Astrocyte of the cerebellum (primary cell): ENCODE data around the gene CCND1.
"Not testable (repeated sequence)": the region's sequence is repeated elsewhere in the genome, so short reads cannot be mapped to it uniquely, and the experiment has no call there.

Experiments used
- DNase-seq: peaks from one replicate; pipeline ENCODE4 v3.0.0-alpha.2; 2011; ENCODE audit warnings: low read depth
- H3K4me3 ChIP-seq: 2 replicates; pipeline ENCODE4 v1.5.1; 2011; ENCODE audit warnings: mild to moderate bottlenecking, low read depth, low read length, moderate library complexity
- in situ Hi-C: cut with HindIII; loops from 2 replicates; pipeline ENCODE4 v1.10.0; 2017; ENCODE audit warnings: low sequenced_read_pairs
- TF ChIP-seq, protein P1 (sequence below): IDR thresholded peaks from 2 replicates; pipeline ENCODE4 v1.5.1; 2012; ENCODE audit warnings: low read length, low read depth, moderate library complexity, mild to moderate bottlenecking; ENCODE audit errors: missing control alignments

CCND1 gene

DNA sequence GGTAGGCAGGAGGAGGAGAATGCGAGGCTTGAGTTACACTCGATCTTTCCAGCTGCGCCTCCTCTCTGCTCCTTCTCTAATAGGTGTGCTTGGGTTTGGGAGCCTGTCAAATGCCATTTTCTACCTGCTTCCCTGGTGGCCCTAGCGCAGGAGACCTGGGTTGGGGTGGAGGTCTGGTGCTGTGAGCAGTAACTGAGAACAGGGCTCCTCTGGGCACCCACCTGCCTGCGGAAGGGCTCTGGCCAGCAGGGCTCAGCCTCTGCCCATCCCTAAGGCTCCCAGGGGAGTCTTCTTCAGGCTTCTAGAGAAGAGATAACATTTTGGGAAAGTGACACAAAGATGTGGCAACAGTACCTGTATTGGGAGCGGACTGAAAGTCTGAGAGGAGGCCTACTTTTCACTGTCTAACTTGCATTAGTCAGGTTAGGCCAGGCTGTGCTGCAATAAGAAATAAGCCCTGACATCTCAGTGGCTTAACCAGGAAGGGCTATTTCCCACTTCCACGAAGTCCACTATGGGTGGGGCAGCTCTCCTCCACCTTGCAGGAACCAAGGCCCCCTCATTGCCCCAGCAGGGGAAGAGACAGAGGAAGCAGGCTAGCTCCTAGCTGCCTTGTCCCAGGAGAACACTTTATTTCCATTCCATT lies 41.8 kb downstream of the CCND1 start:
- no peak overlapping the region for H3K4me3 ChIP-seq
- no peak for DNase-seq
- TF ChIP-seq, protein P1, sequence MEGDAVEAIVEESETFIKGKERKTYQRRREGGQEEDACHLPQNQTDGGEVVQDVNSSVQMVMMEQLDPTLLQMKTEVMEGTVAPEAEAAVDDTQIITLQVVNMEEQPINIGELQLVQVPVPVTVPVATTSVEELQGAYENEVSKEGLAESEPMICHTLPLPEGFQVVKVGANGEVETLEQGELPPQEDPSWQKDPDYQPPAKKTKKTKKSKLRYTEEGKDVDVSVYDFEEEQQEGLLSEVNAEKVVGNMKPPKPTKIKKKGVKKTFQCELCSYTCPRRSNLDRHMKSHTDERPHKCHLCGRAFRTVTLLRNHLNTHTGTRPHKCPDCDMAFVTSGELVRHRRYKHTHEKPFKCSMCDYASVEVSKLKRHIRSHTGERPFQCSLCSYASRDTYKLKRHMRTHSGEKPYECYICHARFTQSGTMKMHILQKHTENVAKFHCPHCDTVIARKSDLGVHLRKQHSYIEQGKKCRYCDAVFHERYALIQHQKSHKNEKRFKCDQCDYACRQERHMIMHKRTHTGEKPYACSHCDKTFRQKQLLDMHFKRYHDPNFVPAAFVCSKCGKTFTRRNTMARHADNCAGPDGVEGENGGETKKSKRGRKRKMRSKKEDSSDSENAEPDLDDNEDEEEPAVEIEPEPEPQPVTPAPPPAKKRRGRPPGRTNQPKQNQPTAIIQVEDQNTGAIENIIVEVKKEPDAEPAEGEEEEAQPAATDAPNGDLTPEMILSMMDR, result no peak
- in situ Hi-C loops, result no loop called here

DNA sequence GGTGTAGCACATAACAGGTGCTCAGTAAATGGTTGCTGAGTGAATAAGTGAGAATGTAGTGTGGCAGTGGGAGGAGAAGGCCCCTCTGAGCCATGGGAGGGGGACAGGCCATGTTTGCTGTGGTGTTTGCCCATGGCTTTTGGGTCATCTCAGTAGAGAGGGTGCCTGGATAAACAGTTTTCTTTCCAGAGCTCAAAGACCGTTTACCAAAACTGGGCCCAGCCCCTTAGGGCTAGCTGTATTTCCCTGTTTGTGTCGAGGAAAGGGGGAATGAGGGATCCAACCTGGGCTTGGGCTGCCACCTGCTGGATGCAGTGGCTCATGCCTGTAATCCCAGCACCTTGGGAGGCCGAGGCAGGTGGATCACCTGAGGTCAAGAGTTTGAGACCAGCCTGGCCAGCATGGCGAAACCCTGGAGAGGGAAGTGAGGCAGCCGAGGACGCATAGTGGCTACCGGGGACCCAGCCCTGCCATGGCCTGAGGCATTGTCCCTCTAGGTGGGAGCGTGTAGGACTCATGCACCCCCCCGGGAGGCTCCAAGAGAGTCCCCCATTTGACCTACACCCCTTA lies 42.9 kb downstream of the CCND1 start:
- in situ Hi-C loops, result no loop called here
- DNase-seq, result no peak
- TF ChIP-seq, protein P1, result peak; percentile 49
- H3K4me3 ChIP-seq, result no peak overlapping the region

DNA sequence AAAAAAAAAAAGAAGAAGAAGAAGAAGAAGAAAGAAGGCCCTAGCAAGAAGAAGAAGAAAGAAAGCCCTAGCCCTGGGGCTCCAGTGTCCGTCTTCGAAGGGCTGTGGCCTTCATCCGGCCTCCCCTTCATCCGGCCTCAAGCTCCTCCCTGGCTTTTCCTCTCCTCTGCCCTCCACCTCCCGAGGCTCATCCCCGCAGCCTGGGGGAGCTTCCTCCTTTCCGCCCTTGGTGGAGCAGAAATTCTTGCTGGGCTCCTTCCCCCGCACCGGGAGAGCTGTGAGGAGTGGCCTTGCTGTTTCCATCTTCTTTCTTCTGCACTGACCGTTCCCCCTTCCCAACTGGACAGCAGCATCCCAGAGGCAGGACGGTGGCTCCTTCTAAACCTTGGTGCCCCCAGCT lies 43.7 kb downstream of the CCND1 start:
- DNase-seq, result no peak
- in situ Hi-C loops, result no loop called here
- TF ChIP-seq, protein P1, result no peak
- H3K4me3 ChIP-seq, result no peak overlapping the region

DNA sequence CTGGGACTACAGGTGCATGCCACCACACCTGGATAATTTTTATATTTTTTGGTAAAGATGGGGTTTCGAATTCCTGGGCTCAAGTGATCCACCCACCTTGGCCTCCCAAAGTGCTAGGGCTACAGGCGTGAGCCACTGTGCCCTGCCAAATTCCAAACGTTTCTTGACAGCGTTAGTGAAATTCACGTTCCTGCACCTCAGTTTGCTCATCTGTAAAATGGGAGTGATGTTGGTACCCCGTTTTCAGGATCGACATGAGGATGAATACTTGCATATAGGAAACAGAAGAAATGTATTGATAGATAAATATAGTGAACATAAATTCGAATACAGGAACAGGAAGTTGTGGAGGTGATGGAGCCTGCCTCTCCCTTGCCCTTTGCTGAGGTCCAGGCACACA lies 44.4 kb downstream of the CCND1 start:
- in situ Hi-C loops, result no loop called here
- TF ChIP-seq, protein P1, result no peak

DNA sequence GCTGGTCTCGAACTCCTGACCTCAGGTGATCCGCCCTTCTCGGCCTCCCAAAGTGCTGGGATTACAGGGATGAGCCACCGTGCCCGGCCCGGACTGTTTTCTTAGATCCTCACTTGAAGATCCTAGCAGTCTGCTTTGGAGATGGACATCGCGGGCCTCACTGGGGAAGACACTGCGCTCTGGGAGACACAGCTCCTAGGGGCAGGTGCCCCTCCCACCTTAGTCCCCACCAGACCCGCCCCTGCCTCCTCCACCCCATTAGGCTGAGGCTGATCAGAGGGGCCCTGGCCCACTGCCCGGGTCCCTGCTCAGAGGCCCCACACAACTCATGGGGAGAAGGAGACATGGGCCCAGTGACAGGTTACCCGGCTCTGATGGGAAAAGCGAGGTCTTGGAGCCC lies 45.5 kb downstream of the CCND1 start:
- no peak for DNase-seq
- TF ChIP-seq, protein P1, result no peak
- no peak overlapping the region for H3K4me3 ChIP-seq
- in situ Hi-C loops, result no loop called here

More for the DNA sequence above, 44.4 kb downstream of the CCND1 start:
- DNase-seq, result no peak
- H3K4me3 ChIP-seq, result no peak overlapping the region

DNA sequence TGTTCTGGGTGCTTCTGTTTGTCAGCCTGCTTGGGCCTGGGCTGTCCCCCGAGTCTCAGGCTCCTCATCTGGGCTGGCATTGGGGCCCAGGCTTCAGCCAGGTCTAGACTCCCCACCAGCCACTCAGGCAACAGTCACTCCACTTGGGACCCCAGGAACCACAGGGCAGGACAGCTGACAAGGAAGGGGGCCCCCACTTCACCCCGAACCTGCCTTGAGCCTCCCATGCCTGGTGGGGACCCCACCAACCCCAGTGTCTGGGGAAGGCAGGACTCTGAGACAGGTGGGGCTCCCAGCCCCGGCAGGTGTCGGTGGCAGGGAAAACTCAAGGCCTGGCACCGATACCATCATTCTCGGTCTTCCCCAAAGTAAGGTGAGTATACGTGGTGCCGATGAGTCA lies 45.9 kb downstream of the CCND1 start:
- in situ Hi-C loops, result no loop called here

DNA sequence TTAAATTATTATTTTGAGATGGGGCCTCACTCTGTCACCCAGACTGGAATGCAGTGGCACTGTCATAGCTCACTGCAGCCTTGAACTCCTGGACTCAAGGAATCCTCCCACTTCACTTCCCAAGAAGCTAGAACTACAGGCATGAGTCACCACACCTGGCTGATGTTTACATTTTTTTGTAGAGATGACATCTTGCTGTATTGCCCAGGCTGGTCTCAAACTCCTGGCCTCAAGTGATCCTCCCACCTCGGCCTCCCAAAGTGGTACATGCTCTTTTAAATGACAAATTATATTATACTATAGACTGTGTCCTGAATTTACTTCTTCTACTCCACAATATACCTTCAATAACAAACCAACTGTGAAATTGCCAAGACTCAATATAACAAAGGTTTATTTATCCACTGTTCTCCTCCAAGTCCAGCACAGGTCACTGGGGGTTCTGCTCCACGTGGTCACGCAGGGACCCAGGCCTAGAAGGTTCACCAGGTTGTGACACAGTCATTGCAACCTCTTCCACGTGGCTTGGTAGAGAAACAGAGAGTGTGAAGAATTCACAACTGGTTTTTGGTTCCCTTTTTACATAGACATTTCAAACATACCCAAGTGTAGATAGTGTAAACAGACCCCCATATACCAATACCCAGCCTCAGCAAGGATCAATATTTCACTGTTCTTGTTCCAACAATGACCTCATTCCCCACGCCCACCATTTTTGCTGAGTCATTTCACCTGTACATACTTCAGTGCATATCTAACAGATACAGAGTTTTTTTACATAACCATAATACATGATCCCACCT lies 47.2 kb downstream of the CCND1 start:
- DNase-seq, in situ Hi-C loops, H3K4me3 ChIP-seq: not testable (repeated sequence)

More for the DNA sequence above, 45.9 kb downstream of the CCND1 start:
- no peak for DNase-seq
- H3K4me3 ChIP-seq, result no peak overlapping the region
- TF ChIP-seq, protein P1, result no peak
